GM18502 (cell line): Measurements from ENCODE around the gene IRAG1.

ENCODE experiments used
- ATAC-seq: cut with Tn5 transposase; IDR thresholded peaks from one replicate; pipeline ENCODE4 v1.9.1; 2021; ENCODE audit warnings: mild to moderate bottlenecking; ENCODE audit not compliant: unreplicated experiment, poor library complexity

IRAG1 gene

DNA sequence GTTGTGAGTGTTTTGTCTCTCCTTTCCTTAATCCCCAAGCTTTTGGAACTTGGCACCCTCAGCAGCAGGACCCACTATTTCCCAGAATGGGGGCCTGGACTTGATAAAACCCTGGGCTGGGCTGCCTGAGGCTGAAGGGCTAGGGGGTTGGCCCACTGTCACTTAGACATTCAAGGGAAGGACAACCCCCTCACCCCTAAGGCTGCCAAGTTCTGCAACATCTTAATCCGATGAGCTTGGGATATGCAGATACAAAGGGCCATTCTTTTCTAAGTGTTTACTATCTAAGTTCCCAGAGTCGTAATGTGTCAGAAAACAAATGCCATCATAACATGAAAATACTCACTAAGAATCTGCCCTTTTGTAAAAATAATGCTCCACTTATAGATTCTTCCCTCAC, 42.9 kb downstream of the IRAG1 start:
- no peak for ATAC-seq

DNA sequence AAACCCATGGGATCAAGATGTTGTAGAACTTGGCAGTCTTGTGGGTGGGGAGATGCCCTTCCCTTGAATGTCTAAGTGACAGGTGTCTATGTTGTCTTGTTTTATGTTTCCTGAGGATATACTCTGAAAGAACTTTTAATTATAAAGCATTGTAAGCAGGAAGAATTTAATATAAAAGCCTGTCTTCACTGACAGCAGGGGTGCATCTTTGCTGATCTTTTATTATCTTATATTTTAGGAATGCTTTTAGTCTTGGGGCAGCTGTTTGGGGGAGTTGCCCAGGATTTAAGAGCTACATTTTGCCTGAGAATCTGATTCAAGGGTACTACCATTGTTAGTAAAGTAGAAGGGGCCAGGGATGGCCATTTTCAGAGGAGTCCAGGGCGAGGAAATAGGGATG, 43.4 kb downstream of the IRAG1 start:
- no peak for ATAC-seq

DNA sequence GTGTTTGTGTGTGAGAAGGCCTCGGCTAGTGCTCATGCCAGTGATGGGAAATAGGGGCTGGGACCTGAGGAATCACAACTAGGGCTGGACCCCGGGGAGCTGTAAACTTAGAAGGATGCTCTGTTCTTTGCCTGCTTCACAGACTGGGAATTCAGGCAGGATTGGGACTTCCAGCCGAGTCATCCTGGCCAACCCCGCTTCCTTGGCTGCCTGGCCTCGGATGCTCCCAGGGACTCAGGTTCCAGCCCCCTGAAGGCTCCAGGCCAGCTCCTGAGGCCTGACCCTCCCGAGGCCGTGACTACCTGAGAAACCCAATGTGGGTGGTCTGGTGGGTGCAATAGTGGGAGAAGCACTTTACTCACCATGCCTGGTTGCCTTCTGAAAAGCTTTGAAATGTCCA, 44.7 kb downstream of the IRAG1 start:
- no peak for ATAC-seq

- ATAC-seq, result no peak
These were observed 46.7 kb downstream of the IRAG1 start for GRCh38 chr11:10646681-10647355.

DNA sequence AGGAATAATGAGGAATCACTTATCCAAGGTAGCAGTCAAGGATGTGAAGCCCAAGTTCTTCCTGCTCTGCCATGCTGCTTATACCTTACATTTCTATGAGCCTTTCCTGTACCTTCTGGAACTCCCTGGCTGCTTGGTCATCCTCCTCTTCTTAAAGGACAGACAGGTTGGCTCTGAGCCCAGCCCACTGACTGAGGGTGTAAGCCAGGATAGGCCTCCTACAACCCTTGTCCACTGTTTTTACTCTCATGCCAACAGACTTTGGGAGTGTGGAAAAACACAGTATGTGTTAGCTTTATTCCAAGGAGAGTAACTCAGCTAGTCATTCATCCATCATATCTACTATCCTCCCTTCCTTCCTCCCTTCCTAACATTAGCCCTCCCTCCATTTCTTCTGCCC, 47.5 kb downstream of the IRAG1 start:
- ATAC-seq, result no peak

DNA sequence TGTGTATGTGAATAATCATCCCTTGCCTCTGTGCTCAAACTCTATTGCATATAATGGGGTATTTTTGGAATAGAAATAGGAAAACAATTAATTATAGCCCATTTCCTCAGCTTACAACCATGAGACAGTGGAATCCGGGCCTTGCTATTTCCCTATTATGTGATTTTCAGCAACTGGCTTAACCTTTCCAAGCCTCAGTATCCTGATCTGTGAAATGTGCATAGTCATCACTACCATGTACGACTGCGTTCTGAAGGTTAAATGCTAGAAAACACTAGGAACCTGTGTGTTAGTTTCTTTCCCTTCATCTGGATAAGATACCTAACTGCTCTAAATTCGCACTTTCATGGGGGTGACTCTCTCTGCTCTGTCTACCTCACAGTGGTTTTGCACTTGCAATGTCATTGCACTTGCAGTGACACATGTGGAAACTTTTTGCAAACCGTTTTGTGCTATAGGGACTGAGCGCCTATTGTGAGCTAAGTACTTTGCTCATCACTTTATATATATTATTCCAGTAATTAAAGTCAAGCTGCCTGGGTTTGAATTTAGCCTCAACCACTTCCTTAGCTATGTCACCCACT, 48.3 kb downstream of the IRAG1 start:
- ATAC-seq, result no peak
